MCF 10A (cell line): Measurements from ENCODE around the gene PRKAR1B. TPM values are rescaled to one million over a fixed set of nuclear protein-coding genes. Genes with fewer than 3 reads are reported as not detected.

ENCODE experiments used
- BruUV-seq: library from RNA; stranded (reverse); fragments of 400-500 nt; replicated peaks from 2 replicates; lab custom pipeline; 2021; lab: Mats Ljungman, UMichigan
- CTCF ChIA-PET: fragments of 300-600 bp; sonication (Branson Sonifier 250); formaldehyde crosslinking; extraction: SDS; loops from one replicate; lab custom pipeline; 2021; ENCODE audit warnings: antibody characterized with exemption, inconsistent platforms; lab: Yijun Ruan, JAX
- POLR2A ChIA-PET: fragments of 300-600, 350-650 bp; sonication (Branson Sonifier 250); formaldehyde crosslinking; extraction: SDS; loops from one replicate; lab custom pipeline; 2020; ENCODE audit warnings: antibody characterized with exemption, inconsistent platforms; lab: Yijun Ruan, JAX
- DNase-seq: peaks from one replicate; pipeline ENCODE4 v3.0.0-alpha.2; 2018; ENCODE audit not compliant: unreplicated experiment
- H3K27ac Mint-ChIP-seq: one replicate; pipeline ENCODE4 v1.8.0; 2022; ENCODE audit warnings: mild to moderate bottlenecking, low read depth, mixed read lengths; ENCODE audit not compliant: unreplicated experiment
- H3K27me3 Mint-ChIP-seq: one replicate; pipeline ENCODE4 v1.8.0; 2022; ENCODE audit warnings: mixed read lengths; ENCODE audit not compliant: insufficient read depth, unreplicated experiment
- H3K36me3 Mint-ChIP-seq: one replicate; pipeline ENCODE4 v1.8.0; 2022; ENCODE audit warnings: mild to moderate bottlenecking, moderate library complexity, mixed read lengths; ENCODE audit not compliant: insufficient read depth, unreplicated experiment
- H3K4me1 Mint-ChIP-seq: one replicate; pipeline ENCODE4 v1.8.0; 2022; ENCODE audit warnings: mixed read lengths; ENCODE audit not compliant: insufficient read depth, unreplicated experiment
- H3K4me3 Mint-ChIP-seq: one replicate; pipeline ENCODE4 v1.8.0; 2022; ENCODE audit warnings: mild to moderate bottlenecking, moderate library complexity, mixed read lengths; ENCODE audit not compliant: unreplicated experiment
- H3K9me3 Mint-ChIP-seq: one replicate; pipeline ENCODE4 v1.8.0; 2022; ENCODE audit warnings: mixed read lengths; ENCODE audit not compliant: unreplicated experiment
- intact Hi-C: fragments of 100-400 bp; cut with micrococcal nuclease; formaldehyde crosslinking; loops from 2 replicates; pipeline ENCODE4 v1.14.1; 2022
- total RNA-seq: library from RNA; stranded (reverse); gene quantifications from 2 replicates; pipeline ENCODE4 v1.2.3, GENCODE V29; 2022
- TF ChIP-seq, protein P1 (sequence below): fragments of 200-600 bp; IDR thresholded peaks from one replicate; pipeline ENCODE4 v1.8.0; 2022; ENCODE audit warnings: antibody characterized with exemption, mild to moderate bottlenecking; ENCODE audit not compliant: unreplicated experiment

PRKAR1B gene
- total RNA-seq, 1 experiment from 2014 or later, result 31.5 TPM

DNA sequence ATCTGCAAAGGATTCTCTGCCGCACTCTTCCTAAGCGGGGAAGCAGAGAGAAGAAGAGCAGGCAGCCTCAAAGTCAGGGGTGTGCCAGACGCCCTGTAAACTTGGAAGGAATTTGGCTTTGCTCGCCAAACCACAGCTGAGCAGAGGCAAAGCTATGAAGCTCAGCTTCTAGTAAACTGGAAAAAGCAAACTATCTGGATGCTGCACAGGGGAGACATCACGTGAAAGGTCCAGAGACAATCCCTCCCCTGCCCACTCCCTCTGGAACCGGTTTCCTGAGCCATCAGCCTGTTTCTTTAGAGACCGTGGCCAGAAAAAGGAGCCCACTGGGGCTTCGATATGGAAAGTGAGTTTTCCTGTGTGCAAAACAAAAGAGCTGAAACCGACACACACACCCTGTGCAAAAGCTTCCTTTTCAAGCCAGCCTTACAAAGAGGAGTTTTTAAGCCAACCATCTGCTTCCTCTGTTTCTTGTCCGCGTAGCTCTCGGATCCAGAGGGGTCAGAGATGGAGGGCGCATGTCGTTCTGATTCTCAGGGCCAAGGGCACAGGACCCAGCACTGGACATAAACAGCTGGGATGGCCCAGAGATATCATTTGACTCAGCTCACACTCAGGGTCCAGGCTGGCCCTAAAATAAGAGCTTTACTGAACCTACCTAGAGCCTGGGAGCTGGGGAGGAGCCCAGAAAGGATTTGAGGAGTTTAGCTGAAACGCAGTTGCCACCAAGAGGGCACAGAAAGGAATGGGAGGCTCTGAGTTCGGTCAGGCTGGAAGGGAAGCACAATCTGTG lies 58.7 kb downstream of the PRKAR1B start:
- ChIA-PET POLR2A (no interaction called here), CTCF (interaction anchor here (1.3 kb wide), 1 partner anchor 402 kb away, joined by 4 read pairs; no protein-coding TSS in a partner anchor)
- H3K4me1 Mint-ChIP-seq, result no peaks in the 10 kb centered on the region
- no TSS peak for BruUV-seq
- H3K27me3 Mint-ChIP-seq, result no peaks in the 10 kb centered on the region
- H3K27ac Mint-ChIP-seq, result no peak overlapping the region
- peaks cover 20% of the 10 kb centered on the region for H3K36me3 Mint-ChIP-seq
- H3K4me3 Mint-ChIP-seq, result no peak overlapping the region
- TF ChIP-seq, protein P1, sequence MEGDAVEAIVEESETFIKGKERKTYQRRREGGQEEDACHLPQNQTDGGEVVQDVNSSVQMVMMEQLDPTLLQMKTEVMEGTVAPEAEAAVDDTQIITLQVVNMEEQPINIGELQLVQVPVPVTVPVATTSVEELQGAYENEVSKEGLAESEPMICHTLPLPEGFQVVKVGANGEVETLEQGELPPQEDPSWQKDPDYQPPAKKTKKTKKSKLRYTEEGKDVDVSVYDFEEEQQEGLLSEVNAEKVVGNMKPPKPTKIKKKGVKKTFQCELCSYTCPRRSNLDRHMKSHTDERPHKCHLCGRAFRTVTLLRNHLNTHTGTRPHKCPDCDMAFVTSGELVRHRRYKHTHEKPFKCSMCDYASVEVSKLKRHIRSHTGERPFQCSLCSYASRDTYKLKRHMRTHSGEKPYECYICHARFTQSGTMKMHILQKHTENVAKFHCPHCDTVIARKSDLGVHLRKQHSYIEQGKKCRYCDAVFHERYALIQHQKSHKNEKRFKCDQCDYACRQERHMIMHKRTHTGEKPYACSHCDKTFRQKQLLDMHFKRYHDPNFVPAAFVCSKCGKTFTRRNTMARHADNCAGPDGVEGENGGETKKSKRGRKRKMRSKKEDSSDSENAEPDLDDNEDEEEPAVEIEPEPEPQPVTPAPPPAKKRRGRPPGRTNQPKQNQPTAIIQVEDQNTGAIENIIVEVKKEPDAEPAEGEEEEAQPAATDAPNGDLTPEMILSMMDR, result no peak
- no peaks in the 10 kb centered on the region for H3K9me3 Mint-ChIP-seq
- intact Hi-C loops, result no loop called here
- no peak for DNase-seq

GRCh38 chr7:666454-667292 lies 60.4 kb downstream of the PRKAR1B start:
- peaks cover 18% of the 10 kb centered on the region for H3K36me3 Mint-ChIP-seq
- no peak overlapping the region for H3K27ac Mint-ChIP-seq
- TF ChIP-seq, protein P1, result no peak
- intact Hi-C loops, result no loop called here
- no peak overlapping the region for H3K4me3 Mint-ChIP-seq
- ChIA-PET POLR2A (interaction anchor here (0.7 kb wide), 1 partner anchor 553 kb away, joined by 3 read pairs; no protein-coding TSS in a partner anchor), CTCF (no interaction called here)
- BruUV-seq, result no TSS peak
- no peaks in the 10 kb centered on the region for H3K4me1 Mint-ChIP-seq
- H3K27me3 Mint-ChIP-seq, result no peaks in the 10 kb centered on the region
- H3K9me3 Mint-ChIP-seq, result no peaks in the 10 kb centered on the region
- DNase-seq, result no peak

DNA sequence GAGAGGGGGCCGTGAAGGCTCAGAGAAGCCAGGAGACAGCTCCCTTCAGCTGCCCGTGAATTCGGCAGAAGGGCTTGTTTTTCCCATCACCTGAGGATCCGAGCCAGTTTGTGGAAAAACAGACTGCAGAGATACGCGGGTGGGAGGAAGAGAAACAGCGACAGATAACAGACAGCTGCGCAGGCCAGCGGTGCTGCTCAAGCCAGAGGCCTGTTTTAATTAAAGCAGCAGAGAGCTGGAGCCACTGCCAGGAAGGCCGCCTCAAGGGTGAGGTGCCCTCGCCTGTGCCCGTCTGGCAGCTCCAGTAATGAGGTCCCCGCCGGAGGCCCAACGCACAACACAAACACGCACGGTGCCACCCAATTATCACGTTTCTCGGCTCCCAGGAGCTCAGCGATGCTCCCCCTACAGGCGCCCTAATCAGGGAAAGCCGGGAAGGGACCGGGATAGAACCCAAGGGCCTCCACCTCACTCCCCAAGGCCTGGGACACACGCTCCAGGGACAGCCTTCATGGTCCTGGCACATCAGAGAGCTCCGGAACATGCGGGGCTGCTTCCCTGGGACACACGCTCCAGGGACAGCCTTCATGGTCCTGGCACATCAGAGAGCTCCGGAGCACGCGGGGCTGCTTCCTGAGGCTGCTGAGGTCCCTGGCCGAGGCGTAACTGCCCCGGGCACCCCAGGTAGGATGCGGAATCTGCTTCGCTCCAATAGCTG lies 61.2 kb downstream of the PRKAR1B start:
- intact Hi-C loops, result no loop called here
- Mint-ChIP-seq H3K27ac (no peak overlapping the region), H3K4me1 (no peaks in the 10 kb centered on the region), H3K4me3 (no peak overlapping the region), H3K36me3 (peaks cover 11% of the 10 kb centered on the region), H3K27me3 (no peaks in the 10 kb centered on the region), H3K9me3 (no peaks in the 10 kb centered on the region)
- TF ChIP-seq, protein P1, result no peak
- BruUV-seq, result no TSS peak
- no peak for DNase-seq
- ChIA-PET POLR2A (interaction anchor here (0.7 kb wide), 1 partner anchor 554 kb away, joined by 3 read pairs; no protein-coding TSS in a partner anchor), CTCF (no interaction called here)
